Tibial nerve (tissue), 4 donors: ENCODE data around the gene PDXP.
A peak's percentile ranks its signal among the peaks of the same experiment; 100 is the strongest.

Experiments used
- EP300 ChIP-seq, 2 donors: sonication (generic); formaldehyde crosslinking; IDR thresholded peaks; one replicate each; pipeline ENCODE4 v1.6.1; 2017; ENCODE audit warnings: antibody characterized with exemption in 2 of 2, mild to moderate bottlenecking in 1 of 2
- POLR2A ChIP-seq, 2 donors: fragments of 450-650 bp; IDR thresholded peaks; one replicate each; pipeline ENCODE4 v1.6.1; 2017; ENCODE audit warnings: antibody characterized with exemption in 2 of 2, mild to moderate bottlenecking in 2 of 2, moderate library complexity in 2 of 2
- TF ChIP-seq, protein P1 (sequence below), 5 experiments: fragments of 200-600 bp in 3 of 5; fragments of 450-650 bp in 2 of 5; sonication (generic) in 3 of 5; IDR thresholded peaks; one replicate each; pipeline ENCODE4 v1.5.1; 2016 to 2019; ENCODE audit warnings: antibody characterized with exemption in 5 of 5, mild to moderate bottlenecking in 3 of 5, moderate library complexity in 2 of 5

DNA sequence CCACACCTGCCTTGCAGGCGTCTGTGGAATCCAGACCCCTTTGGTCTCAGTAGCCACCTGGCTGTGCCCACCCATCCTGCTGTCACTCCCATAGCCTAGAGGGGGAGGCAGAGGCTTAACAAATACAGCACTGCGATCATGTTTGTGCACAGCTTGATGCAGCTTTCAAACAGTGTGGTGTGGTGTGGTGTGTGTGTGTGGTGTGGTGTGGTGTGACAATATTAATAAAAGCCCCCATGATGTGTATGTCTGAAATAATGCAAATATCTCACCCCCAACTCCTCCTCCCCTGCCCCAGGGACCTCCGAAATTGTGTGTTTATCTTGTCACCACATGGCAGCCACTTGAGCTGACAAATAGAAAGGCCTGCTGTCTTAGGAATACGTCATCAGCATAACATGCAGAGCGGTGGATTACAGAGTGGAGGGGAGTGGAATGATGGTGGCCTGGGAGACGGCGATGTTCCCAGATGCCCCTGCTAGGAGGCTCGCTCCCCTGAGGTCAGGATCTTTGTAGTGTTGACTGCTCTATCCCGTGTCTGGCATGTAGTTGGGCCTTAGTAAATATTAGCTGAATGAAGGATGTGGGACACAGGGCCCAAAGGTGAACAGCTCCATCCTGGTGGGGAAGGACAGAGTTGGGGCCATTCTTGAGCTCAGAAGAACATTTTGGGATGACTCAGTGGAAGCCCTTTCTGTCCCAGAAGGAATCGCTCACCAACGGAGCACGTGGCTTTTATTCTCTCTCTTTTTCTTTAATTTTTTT is 2.8 kb downstream of the PDXP start:
- TF ChIP-seq EP300 (IDR thresholded peaks at IDR 0.05) (peak in 1 of 2 donors; percentile 27), POLR2A (IDR thresholded peaks at IDR 0.05) (peak in 1 of 2 donors; percentile 42)
- TF ChIP-seq, protein P1, sequence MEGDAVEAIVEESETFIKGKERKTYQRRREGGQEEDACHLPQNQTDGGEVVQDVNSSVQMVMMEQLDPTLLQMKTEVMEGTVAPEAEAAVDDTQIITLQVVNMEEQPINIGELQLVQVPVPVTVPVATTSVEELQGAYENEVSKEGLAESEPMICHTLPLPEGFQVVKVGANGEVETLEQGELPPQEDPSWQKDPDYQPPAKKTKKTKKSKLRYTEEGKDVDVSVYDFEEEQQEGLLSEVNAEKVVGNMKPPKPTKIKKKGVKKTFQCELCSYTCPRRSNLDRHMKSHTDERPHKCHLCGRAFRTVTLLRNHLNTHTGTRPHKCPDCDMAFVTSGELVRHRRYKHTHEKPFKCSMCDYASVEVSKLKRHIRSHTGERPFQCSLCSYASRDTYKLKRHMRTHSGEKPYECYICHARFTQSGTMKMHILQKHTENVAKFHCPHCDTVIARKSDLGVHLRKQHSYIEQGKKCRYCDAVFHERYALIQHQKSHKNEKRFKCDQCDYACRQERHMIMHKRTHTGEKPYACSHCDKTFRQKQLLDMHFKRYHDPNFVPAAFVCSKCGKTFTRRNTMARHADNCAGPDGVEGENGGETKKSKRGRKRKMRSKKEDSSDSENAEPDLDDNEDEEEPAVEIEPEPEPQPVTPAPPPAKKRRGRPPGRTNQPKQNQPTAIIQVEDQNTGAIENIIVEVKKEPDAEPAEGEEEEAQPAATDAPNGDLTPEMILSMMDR (IDR thresholded peaks at IDR 0.05): peak; percentile 34 to 73 (median 50)
